GM21576 (cell line): ENCODE results near the gene CCDC51.
"Not testable (repeated sequence)": the region's sequence is repeated elsewhere in the genome, so short reads cannot be mapped to it uniquely, and the experiment has no call there.

ENCODE experiments used
- ATAC-seq: cut with Tn5 transposase; IDR thresholded peaks from one replicate; pipeline ENCODE4 v1.9.1; 2021; ENCODE audit warnings: mild to moderate bottlenecking, moderate library complexity; ENCODE audit not compliant: unreplicated experiment

CCDC51 gene

DNA sequence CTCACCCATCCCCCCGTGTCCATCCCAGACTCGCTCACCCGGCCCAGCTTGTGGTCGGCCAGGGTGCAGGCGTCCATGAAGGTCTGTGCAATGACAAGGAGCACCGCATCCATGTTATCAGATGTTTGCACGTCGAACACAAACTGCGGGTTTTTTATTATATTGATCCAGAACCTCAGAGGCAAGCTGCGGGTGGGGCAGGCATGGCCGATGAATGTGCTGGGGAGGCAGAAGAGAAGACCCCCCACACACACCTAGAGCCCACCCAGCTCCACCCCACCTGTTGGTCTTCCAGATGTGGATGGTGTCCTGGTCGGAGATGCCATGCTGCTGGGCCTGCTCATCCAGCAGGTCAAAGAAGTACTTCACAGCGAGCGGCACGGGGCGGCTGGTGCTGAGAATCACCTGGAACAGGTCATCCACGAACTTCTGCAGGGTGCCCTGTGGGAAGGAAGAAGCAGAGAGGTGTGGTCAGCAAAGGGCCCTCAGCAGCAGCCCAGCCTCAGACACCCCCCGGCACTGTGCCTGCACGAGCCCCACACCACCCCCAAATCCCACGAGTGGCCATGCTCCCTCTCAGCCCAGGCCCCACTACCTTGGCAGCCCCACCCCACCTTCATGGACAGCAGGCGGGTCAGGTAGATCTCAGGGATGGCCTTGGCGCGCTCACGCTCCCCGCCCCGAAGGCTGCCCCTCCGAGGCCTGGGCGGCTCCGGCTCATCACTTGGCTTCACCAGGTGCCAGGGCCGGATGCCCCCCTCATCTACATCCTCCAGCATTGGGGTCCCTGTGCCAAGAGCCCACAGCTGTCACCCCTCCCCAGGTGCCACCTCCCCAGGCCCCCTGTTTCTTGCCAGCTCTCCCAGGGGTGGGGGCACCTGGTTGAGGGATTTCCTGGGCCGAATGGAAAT lies 30.4 kb downstream of the CCDC51 start:
- no peak for ATAC-seq

DNA sequence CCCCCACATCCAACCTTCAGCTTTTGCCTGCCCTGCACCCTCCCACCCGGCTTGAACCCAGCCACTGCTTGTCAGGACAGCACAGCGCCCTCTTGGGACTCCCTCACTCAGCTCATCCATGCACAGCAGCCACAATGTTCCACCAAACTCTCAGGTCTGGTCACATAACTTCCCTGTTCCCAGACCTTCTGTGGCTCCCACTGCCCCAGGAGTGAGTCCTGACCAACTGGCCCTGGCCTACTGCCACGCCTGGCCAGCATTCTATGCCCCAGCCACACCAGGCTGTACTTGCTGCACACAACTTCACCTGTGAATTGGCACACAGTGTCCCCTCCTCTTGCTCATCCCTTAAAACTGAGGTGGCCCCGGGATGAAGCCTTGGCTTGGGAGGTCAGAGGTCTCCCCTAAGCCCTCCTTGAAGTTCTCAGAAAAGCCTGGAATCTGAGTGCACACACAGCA lies 31.1 kb downstream of the CCDC51 start:
- ATAC-seq, result no peak

DNA sequence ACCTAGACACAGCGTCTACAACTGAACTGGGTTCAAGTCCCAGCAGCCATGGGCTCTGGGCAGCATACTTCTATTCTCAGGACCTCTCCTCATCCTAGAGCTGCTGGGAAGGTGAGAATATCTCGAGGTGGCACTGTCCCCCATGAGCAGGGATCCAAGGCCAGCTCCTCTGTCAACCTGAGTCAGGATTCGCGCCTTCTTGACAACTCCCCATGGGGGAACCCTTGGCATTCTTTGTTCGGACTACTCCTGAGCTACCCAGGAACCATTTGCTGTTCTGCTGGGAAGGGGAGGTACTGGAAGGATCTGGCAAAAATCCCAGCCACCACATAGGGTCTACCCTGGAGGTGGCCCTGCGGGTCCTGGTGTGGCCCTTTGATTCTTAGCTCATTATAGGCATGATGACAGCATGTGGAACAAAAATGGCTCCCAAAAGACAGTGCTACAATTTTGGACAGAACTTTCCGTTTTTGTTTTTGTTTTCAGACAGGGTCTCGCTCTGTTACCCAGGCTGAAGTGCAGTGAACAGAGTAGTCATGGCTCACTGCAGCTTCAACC lies 32.3 kb downstream of the CCDC51 start:
- ATAC-seq, result no peak

DNA sequence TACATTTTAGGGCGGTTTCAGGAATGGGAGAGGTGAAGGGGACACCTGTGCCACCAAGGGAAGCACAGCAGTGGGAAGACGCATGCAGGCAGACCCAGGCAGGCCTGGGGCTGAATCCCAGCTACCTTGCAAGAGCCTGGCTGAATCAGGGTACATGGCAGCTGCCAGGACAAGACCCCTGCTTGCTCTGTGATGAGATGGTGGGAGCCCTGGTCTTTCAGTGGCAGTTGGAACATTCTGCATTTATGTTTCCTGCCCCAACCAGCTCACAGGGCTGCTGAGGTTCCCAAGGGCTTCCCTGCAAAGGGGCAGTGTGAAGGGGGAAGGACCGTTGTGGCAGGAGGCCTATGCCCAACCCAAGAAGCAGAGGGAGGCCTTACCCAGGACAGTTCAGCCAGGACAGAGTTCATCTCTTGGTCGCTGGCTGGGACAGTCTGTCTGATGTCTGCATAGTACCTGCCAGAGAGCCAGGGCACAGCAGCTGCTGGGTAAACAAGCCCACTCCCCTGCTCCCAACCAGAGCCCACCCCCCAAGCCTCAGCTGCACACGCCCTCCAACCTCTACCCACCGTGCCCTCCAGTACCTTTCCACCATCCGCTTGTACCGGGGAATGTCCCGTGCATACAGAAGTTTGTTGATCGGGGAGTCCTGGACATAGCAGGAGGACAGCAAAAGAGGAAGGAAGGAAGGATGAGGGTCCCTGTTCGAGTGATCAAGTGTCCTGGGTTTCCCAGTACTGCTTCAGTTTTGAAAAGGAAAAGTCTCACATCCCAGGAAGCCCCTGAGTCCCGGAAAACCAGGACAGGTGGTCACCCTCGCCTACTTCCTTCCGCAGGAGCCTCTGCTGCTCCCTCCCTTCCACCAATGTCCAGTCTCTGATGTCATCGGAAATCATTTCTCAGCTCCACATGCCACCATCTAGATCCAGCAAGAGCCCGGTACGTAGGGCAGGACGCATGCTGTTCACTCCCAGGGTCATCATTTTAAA lies 33.2 kb downstream of the CCDC51 start:
- no peak for ATAC-seq

DNA sequence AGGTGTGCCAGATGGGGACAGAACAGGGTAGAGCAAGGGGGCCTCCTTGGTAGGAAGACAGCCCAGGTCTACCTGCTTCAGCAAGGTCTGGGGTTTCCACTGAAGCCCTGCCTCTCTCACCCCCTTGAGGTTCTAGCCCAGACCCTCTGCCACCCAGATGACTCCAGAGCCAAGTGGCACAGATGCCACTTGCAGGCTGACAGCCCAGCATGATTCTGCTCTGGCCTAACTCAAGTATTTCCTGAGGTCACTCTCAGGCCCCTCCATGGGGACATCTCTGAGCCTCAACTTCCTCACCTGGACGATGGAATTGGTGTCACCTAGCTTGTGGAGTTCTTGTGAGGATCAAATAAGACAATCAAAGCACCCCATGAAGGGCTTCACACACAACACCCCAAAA lies 33.9 kb downstream of the CCDC51 start:
- ATAC-seq, result no peak

DNA sequence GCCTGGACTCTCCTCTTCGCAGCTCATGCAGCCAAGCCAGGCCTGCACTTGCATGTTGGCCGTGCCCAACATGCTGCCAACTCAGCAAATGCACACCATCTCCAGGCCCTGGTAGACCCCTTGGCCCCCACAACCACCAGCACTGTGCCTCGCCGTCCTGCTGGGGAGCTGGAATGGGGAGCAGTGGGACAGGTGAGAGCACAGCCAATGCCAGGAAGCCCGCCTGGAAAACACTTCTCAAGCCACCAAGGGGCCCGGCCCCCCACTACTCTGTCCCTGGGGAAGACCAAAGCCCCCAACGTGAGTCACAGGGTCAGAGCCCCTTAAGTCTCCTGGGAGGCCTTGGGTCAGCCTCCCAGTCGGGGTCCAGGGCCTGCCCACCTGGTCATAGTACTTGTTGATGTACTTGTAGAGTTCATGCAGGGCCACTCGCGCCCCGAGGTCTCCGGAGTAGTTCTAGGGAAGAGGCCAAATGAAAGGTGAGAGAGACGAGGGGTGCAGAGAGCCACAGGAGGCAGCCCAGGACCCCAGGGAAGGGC lies 34.5 kb downstream of the CCDC51 start:
- ATAC-seq, result no peak

DNA sequence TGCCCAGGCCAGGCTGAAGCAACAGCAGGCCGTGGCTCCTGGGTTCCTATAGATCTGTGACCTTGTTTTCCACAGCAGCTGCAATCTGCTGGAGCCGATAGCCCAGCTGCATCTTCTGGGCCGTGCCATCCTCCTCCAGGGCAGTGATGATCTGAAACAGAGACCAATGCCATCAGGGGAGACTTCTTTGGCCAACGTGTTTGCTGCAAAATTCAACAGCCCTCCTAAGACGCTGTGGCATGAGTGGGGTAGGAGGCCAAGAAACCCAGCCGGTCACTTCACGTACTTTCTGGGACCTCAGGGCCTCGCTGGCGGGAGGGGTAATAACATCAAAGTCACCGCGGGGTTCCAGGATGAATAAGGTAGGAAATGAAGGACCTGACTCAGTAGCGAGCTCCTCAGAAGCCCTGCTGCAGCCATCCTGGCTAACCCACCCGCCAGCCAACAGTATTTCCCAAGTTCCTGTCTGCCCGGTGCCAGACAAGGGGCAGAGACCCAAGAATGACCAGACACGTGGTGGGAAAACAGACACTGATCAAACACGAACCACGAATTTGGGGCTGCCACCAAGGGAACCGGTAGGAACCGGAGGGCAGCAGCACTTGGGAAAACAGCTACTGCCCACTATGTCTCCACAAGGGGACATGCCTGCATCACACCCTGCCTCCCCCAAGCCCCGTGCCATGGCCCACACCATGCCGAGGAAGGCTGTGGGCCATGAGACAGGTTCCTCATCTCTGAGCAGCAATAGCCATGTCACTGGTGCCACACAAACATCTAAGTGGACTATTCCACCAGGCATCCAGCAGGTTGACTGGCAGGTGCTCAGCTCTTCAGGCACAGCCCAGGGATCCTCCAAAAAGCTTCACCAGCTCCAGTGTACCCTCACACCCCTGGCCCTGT lies 35.2 kb downstream of the CCDC51 start:
- ATAC-seq, result no peak

DNA sequence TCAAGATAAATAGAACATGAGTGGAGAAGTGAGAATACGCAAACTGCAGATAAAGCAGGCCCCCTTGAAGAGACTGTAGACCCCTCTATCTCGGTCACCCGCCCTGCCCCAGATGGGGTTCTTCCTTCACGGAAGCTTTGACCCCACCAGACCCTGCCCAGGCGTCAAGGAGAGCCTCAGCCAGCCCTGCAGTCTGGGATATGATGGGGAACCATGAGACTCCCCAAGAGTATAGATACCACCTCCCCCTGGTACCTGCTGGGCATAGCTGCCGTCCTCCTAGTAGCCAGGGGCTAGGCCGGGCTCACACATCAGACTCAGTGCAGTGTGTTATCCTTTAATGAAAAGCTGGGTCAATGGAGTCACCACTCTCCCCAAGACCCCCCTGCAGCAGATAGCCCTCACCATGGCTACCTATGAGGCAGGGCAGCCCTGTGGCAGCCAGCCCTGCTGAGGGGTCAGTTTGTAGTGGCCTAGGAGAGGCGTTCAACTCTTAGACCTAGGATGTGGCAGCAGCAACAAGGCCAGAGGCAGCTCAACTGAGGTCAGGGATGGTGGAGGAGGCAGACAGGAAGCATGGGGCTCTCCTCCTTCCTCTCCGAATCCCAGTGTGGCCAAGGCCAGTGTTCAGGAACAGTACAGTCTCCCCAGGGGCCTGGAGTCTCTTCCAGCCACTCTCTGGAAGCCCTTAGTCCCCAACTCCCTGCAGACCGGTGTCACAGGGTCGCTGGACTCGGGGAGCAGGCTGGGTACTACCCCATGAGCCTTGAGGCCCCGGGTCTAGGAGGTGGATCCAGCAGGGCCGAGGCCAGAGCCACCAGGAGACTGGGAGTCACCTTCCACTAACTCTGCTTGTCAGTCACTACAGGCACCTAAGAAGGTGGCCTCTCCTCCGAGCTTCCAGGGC lies 36.1 kb downstream of the CCDC51 start:
- ATAC-seq, result no peak

DNA sequence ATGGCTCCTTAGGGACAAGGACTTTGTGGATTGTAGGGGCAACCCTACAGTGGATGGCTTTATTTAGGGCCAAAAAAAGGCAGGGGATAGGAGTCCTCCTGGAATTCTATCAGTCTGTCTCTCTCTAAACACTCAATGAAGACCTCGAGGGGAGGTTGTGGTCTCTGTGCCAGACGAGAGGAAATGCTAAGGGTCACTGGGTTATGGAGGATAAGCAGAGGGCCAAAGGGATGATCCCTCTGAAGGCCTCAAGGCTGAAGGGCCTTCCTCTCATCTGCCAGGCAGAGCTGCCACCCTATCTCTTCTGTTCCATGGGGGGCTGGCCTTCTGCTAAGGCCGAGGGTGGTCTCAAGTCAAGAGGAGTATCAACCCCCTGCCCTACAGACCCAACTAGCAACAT lies 37.0 kb downstream of the CCDC51 start:
- ATAC-seq, result no peak

DNA sequence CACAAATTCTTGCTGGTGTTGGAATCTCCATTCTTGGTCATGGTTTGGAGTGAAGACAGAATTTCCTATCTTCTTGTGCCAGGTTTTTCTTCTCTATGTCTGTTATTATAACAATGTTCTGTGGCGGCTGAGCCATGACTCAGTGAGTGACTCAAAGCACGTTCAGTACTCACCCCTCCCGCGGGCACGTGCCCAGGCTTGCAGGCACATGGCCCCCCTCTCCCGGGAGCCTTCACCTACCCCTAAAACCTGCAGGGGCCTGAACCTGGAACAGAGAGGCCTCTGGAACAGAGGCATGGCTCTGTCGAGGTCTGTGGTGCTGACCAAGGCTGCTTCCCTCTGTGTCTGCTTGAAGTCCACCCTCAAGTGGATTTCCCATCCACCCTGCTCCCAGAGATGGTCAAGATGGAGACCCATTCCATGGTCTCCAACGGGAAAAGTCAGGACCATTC lies 37.6 kb downstream of the CCDC51 start:
- no peak for ATAC-seq

DNA sequence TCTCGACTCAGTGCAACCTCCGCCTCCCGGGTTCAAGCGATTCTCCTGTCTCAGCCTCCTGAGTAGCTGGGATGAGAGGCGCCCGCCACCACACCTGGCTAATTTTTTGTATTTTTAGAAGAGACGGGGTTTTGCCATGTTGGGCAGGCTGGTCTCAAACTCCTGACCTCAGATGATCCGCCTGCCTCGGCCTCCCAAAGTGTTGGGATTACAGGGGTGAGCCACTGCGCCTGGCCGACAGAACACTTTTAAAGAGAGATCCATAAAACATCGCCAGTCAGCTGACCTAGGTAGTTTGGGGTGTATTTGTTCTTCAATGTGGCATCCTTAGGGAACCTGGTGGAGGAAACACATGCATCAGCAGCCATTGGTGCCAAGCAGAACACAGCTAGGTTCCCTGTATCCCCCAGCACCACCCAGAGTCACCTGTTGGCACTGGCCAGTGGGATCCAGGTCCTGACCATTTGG lies 38.5 kb downstream of the CCDC51 start:
- ATAC-seq, result not testable (repeated sequence)

DNA sequence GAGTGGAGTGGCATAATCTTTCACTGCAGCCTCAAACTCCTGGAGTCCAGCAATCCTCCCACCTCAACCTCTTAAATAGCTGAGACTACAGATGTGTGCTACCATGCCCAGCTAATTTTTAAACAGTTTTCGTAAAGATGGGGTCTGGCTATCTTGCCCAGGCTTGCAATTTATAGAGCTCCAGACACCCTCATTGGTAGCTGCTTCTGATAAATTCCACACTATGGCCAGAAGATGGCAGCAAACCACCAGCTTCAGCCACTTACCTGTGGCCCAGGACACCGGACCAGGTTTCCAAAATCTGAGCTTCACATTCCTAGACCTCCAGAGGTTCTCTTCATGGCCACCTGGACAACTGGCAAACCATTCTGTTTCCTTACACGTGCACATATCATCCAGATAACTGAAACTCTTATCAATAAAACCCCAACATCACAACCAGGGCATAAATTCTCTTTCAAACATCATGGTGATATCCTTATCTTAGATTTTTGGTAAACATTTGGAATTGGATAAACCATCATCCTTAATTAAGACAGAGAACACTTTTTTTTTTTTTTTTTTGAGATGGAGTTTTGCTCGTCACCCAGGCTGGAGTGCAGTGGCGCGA lies 39.0 kb downstream of the CCDC51 start:
- ATAC-seq, result no peak

DNA sequence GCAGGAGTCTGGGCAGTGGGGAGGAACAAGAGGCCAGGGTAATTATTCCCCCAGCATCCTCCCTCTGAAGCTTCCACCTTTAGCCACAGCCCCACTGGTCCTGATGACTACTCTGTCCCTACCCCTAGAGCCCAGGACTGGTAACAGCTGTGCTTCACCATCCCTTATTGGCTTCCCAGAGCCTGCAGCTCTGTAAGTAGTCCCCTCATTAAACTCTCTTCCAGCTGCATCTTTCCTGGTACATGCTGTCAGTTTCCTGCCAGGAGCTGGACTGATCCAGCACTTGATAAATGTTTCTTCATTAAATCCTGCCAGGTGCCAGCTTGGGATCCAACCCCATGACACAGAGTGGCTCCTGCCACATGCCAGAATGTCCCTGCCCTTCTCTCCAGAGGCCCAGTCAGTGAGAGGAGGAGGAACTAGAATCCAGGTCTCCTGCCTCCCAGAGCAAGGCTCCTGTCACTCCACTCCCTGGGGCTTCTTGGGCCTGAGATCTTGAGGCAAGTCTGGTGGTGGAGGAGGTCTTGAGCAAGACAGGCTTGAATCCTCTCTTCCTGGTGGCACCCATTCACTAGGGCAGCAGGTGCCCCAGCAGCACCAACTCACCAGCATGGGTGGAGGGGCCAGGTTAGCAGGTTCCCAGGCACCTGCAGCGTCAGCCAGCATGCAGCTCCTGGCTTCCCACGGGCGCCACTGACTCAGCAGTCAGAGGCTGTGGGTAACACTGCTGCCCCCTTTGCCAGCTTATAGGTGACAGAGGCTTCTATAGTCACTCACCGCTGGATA lies 40.3 kb downstream of the CCDC51 start:
- ATAC-seq, result no peak

DNA sequence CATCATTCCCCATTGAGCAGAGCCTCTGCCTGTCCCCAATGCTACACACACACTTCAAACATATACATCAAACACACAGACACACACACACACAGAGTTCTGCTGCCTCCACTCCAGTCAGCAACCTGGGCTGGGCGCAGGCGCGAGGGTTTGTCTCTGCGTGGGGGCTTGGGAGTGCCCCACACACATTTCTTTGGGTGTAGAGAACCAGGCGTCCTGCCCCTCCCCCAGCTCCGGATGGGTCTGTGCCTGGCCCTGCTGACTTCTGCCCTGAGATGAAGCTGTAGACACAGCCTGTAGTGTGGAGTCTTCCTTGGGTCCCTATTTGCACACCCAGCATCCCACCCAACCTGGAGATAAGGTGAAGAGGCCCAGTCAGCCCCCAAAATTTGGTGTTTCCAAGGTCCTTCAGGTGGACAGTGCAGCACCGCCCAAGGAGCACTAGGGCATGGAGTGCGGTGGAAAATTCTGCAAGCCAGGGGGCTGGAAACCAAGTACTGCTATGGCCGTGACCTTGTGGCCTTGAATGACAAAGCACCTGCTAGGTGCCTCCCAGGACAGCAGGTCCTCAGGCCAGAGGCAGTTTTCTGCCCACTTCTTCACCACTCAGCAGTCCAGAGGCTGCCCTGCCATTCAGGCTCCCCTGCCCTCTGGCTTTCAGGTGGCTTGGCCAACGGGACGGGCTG lies 41.1 kb downstream of the CCDC51 start:
- ATAC-seq, result no peak

DNA sequence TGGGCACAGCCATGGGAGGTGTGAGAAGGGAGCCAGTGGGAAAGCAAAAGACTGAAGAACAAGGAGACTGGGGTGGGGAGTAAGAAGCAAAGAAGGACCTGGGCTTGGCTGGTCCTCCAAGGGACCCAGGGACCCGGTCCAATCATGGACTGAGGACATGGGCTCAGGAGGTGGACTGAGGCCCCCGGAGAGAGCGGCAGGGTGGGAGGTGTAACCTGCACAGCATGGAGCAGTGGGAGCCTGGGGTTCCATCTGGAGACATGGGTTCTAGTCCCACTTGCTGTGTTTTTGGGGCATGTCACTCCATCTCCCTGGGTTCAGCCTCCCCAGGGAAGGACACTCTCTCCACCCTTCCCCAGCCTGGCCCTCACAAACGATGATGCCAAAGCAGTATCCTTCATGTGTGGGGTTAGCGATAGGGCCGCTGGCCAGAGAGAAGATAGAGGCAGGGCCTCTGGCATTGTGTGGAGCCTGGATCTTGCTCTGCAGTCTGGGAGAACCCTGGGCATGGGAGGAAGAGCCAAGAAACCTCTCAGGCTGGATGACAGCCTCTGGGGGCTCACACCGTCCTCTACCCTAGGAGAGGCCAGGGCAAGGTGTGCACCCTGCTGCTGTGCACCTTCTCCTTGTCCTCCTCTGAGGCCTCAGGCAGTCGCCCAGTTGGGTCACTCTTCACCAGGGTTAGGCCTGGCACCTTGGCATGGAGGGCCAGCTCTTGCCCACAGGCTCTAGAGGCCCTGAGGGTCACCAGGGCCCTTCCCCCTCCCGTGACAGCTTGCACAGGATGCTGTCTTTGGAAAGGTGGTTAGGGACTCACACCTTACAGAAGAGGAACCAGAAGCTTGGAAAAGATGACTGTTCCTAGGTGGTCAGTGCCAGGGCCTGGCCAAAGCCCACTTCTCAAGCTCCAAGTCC lies 41.9 kb downstream of the CCDC51 start:
- ATAC-seq, result no peak

DNA sequence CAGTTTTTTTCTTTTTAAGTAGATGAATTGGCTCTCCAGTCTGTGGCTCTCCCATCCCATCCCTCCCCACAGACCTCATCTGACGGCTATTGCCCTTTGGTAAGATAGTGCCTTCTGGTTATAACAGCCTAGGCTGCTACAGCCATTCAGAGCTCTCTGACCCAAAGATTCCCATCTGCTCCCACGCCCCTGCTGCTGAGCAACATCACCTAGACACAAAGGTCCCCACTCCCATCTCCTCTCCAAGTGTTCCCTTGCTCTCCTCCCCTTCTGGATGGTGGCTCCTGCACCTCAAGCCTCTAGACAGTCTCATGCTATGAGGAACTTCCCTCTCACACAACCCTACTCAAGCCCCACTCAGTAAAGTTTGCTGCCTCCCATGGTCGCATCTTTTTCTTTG lies 44.2 kb downstream of the CCDC51 start:
- no peak for ATAC-seq
